Central memory CD4-positive, alpha-beta T cell (primary cell): ENCODE measurements around the gene CHST8.

Experiments used
- DNase-seq: peaks from one replicate; pipeline ENCODE4 v3.0.0; 2022

The CHST8 gene

GRCh38 chr19:33618884-33619283 lies 2.9 kb upstream of the CHST8 start:
- no peak for DNase-seq

- no peak for DNase-seq
Observed at GRCh38 chr19:33620611-33621010, 1.1 kb upstream of the CHST8 start.

- DNase-seq = no peak
Observed at GRCh38 chr19:33621065-33621785, 528 bp upstream of the CHST8 start.

- no peak for DNase-seq
Observed at GRCh38 chr19:33622505-33622808, 704 bp downstream of the CHST8 start.

- DNase-seq = no peak
Observed at GRCh38 chr19:33622809-33623511, 1.2 kb downstream of the CHST8 start.

GRCh38 chr19:33624586-33624985 lies 2.8 kb downstream of the CHST8 start:
- DNase-seq = no peak

- no peak for DNase-seq
Observed at GRCh38 chr19:33627526-33627925, 5.8 kb downstream of the CHST8 start.

- no peak for DNase-seq
Observed at GRCh38 chr19:33627962-33628839, 6.4 kb downstream of the CHST8 start.

- no peak for DNase-seq
Observed at GRCh38 chr19:33628921-33629825, 7.4 kb downstream of the CHST8 start.

GRCh38 chr19:33629826-33630375 lies 8.1 kb downstream of the CHST8 start:
- no peak for DNase-seq

- DNase-seq = no peak
Observed at GRCh38 chr19:33630880-33631608, 9.3 kb downstream of the CHST8 start.

GRCh38 chr19:33631609-33631973 lies 9.8 kb downstream of the CHST8 start:
- DNase-seq = no peak

- DNase-seq = no peak
Observed at GRCh38 chr19:33634361-33635091, 12.8 kb downstream of the CHST8 start.

- no peak for DNase-seq
Observed at GRCh38 chr19:33638167-33639034, 16.6 kb downstream of the CHST8 start.

- no peak for DNase-seq
Observed at GRCh38 chr19:33639035-33639681, 17.4 kb downstream of the CHST8 start.

GRCh38 chr19:33640773-33641172 lies 19.0 kb downstream of the CHST8 start:
- DNase-seq = no peak

- no peak for DNase-seq
Observed at GRCh38 chr19:33641261-33641660, 19.5 kb downstream of the CHST8 start.

GRCh38 chr19:33641956-33642498 lies 20.3 kb downstream of the CHST8 start:
- no peak for DNase-seq

GRCh38 chr19:33644284-33644836 lies 22.6 kb downstream of the CHST8 start:
- no peak for DNase-seq
